NOMO-1 treated with dmso at 0.1 percent for 144 hours (cell line): ENCODE data around the gene IGF2.

Experiments used
- DNase-seq: peaks from one replicate; lab custom pipeline; 2025; ENCODE audit not compliant: unreplicated experiment; lab: John Stamatoyannopoulos, UW

IGF2 gene

GRCh38 chr11:2093575-2094353 is 45.4 kb downstream of the IGF2 start:
- no peak for DNase-seq

- no peak for DNase-seq
Measured at GRCh38 chr11:2092956-2093412, 46.2 kb downstream of the IGF2 start.

- DNase-seq, result no peak
Measured at GRCh38 chr11:2092464-2092910, 46.7 kb downstream of the IGF2 start.

DNA sequence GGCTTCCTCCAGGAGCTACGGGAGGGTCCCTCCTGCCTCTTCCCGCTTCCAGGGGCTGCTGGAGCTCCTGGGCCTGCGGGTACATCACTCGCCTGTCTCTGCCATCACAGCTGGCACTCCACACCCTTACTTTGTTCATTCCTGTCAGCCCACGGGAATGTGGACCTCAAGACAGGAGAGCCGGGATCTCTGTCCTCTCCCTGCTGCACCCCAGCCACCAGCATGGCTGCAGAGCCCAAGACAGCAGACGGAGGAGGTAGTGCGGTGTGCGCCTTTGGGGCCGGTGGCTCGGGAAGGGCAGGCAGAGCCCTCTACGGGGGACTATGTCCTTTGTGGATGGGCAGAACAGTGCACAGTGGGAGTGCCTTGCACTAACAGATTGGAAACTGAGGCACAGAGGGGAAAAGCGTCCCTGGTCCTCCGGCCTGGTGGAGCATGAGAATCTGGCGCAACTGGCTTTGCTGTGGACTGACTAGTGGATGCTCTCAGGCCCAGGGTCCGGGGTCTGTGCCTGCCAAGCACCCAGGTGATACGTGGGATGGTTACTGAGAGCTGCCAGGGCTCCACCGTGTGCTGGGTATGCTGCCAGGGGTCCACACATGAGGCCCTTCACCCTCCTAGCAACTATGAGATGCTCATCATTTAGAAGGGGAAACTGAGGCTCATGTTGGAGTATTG is 47.3 kb downstream of the IGF2 start:
- no peak for DNase-seq

- no peak for DNase-seq
Measured at GRCh38 chr11:2091112-2091746, 48.0 kb downstream of the IGF2 start.

DNA sequence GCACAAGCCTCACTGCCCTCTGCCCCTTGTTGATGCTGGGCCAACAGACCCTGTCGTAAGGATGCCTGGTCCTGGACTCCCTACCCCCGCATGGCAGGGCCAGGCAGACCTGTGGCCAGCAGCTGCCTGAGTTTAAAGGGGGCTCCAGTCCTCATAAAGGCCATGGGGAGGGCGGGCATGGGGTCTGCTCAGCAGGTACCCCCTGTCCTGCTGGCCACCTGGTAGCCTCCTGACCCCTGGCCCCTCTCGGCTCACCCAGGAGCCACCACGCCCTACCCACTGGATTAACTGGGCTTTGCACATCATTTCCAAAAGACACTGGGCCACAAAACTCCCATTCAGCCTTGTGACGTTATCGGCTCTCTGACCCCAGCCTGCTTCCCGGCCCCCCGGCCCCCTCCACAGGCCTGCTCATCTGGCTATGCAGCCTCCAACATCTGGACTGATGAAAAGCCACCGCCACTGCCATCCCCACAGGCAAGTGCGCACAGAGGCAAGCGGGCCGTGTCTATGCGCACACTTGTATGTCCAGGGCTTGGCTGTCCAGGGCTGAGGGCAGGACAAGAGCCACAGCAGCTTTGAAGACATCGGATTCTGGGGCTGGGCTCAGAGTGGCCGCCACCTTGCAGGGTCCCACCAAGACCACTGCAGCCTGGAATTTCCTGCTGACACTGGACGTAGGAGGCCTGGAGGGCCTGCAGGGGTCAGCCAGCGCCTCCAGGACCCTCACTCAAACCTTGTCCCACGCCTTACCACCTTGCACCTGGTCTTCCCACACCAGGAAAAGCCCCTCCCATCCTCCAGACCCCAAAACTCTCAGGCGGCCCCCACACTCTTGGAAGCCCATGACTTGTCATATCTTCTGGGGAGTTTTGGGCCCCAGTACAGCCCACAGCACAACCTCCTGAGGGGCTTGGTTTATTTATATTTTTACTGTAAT is 48.7 kb downstream of the IGF2 start:
- no peak for DNase-seq

GRCh38 chr11:2089536-2090165 is 49.5 kb downstream of the IGF2 start:
- peak; percentile 7 for DNase-seq

DNA sequence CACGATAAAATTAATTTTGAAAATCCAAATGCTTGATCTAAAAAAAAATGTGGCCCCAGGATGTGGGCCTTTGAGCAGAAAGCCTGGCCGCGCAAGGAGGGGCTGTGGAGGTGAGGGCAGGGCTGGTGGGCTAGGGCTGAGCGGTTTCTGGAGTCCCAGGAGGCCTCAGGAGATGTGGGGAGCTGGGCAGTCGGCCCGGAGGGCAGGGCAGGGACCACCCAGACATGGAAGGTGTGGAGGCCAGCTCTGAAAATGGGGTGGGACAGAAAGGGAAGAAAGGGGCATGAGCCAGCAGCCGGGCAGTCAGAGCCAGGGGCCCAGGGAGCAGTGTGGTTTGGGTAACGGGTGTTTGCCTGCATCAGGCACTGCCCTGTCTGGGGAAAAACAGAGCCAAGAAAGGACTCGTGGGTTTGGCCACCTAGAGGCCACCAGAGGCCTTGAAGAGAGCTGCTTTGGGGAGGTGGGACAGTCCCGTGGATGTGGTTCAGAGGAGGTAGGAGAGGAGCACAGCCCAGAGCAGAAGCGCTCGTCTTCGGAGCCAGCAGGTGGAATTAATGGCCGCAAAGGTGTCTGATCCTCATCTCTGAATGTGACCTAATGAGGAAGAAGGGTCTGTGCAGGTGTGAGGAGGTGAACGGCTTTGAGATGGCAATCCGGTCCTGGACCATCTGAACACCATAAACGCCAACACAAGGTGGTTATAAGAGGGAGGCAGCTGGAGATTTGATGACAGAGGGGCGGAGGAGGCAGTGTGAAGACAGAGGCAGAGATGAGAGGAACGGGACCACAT is 50.2 kb downstream of the IGF2 start:
- no peak for DNase-seq

- DNase-seq, result no peak
Measured at GRCh38 chr11:2088284-2088683, 50.9 kb downstream of the IGF2 start.

DNA sequence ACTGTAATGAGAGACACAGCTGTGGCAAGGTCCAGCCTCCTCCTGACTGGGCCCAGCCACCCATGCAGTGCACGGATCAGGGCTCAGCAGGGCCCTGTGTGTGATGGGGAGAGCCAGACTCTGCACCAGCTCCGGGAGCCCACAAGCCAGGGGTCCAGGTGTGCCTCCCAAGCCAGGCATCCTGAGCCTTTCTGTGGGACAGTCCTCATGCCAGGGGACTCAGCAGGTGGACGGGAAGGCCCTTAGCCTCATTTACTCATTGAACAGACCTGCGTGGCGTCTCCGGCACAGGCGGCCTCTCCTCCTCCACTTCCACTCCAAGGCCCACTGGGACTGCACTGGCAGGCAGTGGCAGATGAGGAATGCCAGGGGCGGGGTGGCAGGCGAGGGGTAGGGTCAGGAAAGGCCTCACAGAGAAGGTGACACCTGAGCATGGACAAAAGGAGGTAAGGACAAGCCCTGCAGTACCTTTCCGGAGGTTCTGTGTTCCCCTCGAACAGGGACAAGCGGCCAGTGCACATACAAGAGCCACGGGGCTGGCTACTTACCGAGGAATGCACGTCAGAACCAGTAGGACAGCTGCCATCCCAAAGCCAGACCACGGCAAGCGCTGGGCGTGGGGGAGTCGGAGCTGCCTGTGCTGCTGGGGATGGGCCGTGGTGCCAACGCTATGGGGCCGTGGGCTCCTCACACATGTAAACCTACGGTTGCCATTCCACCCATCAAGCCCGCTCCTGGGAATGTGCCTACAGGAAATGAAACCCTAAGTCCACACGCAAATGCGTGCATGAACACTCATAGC is 52.7 kb downstream of the IGF2 start:
- DNase-seq, result no peak

- no peak for DNase-seq
Measured at GRCh38 chr11:2085251-2086066, 53.7 kb downstream of the IGF2 start.

DNA sequence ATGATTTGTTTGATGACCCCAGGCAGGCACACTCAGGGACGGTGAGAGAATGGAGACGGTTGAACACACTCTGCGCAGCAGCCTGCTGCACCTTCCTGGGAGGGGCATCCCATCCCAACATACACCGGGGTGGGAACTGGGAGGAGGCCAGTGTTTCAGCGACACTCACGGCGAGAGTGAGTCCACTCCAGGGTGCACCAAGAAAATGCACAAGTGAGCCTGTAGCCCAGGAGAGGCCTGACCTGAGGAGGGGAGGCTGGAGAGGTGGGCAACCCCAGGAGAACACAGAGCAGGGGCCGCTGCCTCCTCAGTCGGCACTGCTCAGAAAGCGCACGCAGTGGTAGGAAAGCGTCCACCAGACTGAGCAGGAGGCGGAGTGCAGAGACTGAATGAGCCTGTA is 54.5 kb downstream of the IGF2 start:
- DNase-seq, result no peak
